Measurements from ENCODE around the gene DCUN1D2.
"Not testable (repeated sequence)": the region's sequence is repeated elsewhere in the genome, so short reads cannot be mapped to it uniquely, and the experiment has no call there.

The DCUN1D2 gene

DNA sequence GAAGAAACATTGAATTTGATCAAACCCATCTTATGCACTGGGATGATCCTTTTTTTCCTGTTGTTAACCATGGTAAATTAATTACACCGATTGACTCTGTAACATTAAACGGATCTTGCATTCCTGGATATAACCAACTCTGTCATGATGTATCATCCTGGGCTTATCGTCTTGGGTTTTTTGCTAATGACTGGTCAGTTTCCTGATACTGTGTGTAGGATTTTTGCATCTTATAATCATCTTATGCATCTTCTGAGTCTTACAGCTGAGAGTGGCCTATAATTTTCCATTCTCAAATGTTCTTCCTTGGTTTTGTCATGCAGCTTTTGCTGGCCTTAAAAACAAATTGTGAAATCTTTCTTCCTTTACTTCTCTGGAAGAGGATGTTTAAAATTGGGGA, 12.8 kb downstream of the DCUN1D2 start:
- no peaks in the 10 kb centered on the region for H3K4me1 ChIP-seq (ENCODE audit: control insufficient read depth, insufficient read depth, low read length, poor library complexity, severe bottlenecking)
- no peaks in the 10 kb centered on the region for H3K9me3 ChIP-seq (ENCODE audit: control insufficient read depth, low read length)
- no peak overlapping the region for H3K4me3 ChIP-seq (ENCODE audit: insufficient read depth, low read depth, low read length, poor library complexity, severe bottlenecking)
- no peak for DNase-seq
- H3K36me3 ChIP-seq (ENCODE audit: control insufficient read depth, insufficient read depth, low read length), result peaks cover 3% of the 10 kb centered on the region
- H3K27me3 ChIP-seq (replicated peaks; ENCODE audit: control insufficient read depth, insufficient read depth, low read length, poor library complexity, severe bottlenecking), result no peaks in the 10 kb centered on the region
- H3K27ac ChIP-seq (ENCODE audit: insufficient read depth, low read length, poor library complexity, severe bottlenecking), result no peak overlapping the region

DNA sequence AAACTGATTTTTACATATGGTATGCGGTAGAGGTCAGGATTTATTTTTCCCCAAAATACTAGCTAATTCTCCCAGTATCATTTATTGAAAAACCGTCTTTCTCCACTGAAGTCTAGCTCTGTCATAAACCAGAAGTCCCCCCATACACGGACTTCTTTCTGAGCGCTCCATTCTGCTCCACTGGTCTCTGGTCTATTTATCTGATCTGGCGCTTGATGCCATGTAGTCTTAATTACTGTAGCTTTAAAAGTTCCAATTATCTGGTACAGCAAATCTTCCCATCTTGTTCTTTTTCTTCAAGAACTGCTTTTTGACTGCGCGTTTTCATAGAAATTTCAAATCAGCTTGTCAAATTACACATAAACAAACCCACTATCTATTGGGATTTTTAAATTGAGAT, 13.7 kb downstream of the DCUN1D2 start:
- peaks cover 3% of the 10 kb centered on the region for H3K36me3 ChIP-seq (ENCODE audit: control insufficient read depth, insufficient read depth, low read length)
- H3K27me3 ChIP-seq (replicated peaks; ENCODE audit: control insufficient read depth, insufficient read depth, low read length, poor library complexity, severe bottlenecking), result no peaks in the 10 kb centered on the region
- H3K27ac ChIP-seq (ENCODE audit: insufficient read depth, low read length, poor library complexity, severe bottlenecking), result no peak overlapping the region
- no peak for DNase-seq
- H3K4me3 ChIP-seq (ENCODE audit: insufficient read depth, low read depth, low read length, poor library complexity, severe bottlenecking), result no peak overlapping the region
- H3K9me3 ChIP-seq (ENCODE audit: control insufficient read depth, low read length), result no peaks in the 10 kb centered on the region
- H3K4me1 ChIP-seq (ENCODE audit: control insufficient read depth, insufficient read depth, low read length, poor library complexity, severe bottlenecking), result no peaks in the 10 kb centered on the region

DNA sequence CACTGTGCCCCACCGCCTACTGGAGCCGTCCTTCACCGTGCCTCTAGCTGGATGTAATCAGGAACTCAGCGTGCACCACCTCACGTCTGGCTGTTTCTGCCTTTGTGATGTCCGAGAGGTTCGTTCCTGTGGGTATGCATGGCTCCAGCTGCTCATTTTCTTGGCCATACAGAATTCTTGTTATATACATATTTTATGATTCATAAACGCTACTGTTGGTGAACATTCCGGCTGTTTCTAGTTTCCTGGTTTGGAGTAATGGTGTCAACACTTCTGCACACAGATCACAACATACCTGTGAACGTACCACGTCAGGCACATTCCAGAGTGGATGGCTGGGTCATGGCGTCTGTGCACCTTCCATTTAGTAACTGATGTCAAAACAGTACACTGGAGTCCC, 14.6 kb downstream of the DCUN1D2 start:
- no peaks in the 10 kb centered on the region for H3K9me3 ChIP-seq (ENCODE audit: control insufficient read depth, low read length)
- peaks cover 3% of the 10 kb centered on the region for H3K36me3 ChIP-seq (ENCODE audit: control insufficient read depth, insufficient read depth, low read length)
- H3K27me3 ChIP-seq (replicated peaks; ENCODE audit: control insufficient read depth, insufficient read depth, low read length, poor library complexity, severe bottlenecking), result no peaks in the 10 kb centered on the region
- H3K4me1 ChIP-seq (ENCODE audit: control insufficient read depth, insufficient read depth, low read length, poor library complexity, severe bottlenecking), result no peaks in the 10 kb centered on the region
- DNase-seq, result no peak
- H3K27ac ChIP-seq (ENCODE audit: insufficient read depth, low read length, poor library complexity, severe bottlenecking), result no peak overlapping the region
- H3K4me3 ChIP-seq (ENCODE audit: insufficient read depth, low read depth, low read length, poor library complexity, severe bottlenecking), result no peak overlapping the region

DNA sequence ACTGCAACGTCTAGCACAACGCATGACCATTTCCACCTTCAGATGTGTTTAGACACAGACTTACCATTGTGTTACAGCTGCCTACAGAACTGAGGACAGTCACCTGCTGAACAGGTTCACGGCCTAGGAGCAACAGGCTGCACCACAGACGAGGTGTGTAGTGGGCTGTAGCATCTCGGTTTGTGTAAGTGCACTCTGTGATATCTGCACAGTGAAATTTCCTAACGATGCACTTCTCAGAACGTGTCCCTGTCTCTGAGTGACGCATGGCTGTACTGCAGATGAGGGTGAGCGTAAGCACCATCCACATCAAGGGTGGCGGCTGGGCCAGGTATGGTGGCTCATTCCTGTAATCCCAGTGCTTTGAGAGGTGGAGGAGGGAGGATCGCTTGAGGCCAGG, 15.2 kb downstream of the DCUN1D2 start:
- DNase-seq, result no peak
- H3K27ac ChIP-seq (ENCODE audit: insufficient read depth, low read length, poor library complexity, severe bottlenecking), result no peak overlapping the region
- H3K36me3 ChIP-seq (ENCODE audit: control insufficient read depth, insufficient read depth, low read length), result peaks cover 3% of the 10 kb centered on the region
- no peaks in the 10 kb centered on the region for H3K27me3 ChIP-seq (replicated peaks; ENCODE audit: control insufficient read depth, insufficient read depth, low read length, poor library complexity, severe bottlenecking)
- H3K9me3 ChIP-seq (ENCODE audit: control insufficient read depth, low read length), result no peaks in the 10 kb centered on the region
- H3K4me1 ChIP-seq (ENCODE audit: control insufficient read depth, insufficient read depth, low read length, poor library complexity, severe bottlenecking), result no peaks in the 10 kb centered on the region
- H3K4me3 ChIP-seq (ENCODE audit: insufficient read depth, low read depth, low read length, poor library complexity, severe bottlenecking), result no peak overlapping the region

DNA sequence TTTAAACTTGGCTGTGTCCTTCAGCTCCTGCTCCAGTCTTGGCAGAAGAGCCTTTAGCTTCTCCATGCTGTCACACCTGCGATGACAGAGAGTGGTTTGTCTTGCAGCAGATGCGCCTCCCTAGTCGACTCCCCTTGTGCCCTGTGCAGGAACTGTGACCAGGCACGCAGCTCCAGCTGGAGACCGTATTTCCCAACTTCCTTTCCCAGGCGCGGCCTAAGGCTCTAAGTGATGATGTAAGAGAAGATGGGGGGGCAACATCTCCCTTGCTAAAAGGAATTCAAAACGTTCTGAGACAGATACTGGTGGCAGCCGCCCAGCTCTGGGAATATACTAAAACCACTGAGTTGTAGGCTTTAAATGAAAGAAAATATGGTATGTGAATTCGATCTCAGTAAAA, 16.3 kb downstream of the DCUN1D2 start:
- DNase-seq, result no peak
- Histone ChIP-seq H3K36me3 (ENCODE audit: control insufficient read depth, insufficient read depth, low read length) (peaks cover 3% of the 10 kb centered on the region), H3K4me3 (ENCODE audit: insufficient read depth, low read depth, low read length, poor library complexity, severe bottlenecking) (no peak overlapping the region), H3K27ac (ENCODE audit: insufficient read depth, low read length, poor library complexity, severe bottlenecking) (no peak overlapping the region), H3K9me3 (ENCODE audit: control insufficient read depth, low read length) (no peaks in the 10 kb centered on the region), H3K4me1 (ENCODE audit: control insufficient read depth, insufficient read depth, low read length, poor library complexity, severe bottlenecking) (no peaks in the 10 kb centered on the region), H3K27me3 (replicated peaks; ENCODE audit: control insufficient read depth, insufficient read depth, low read length, poor library complexity, severe bottlenecking) (no peaks in the 10 kb centered on the region)

DNA sequence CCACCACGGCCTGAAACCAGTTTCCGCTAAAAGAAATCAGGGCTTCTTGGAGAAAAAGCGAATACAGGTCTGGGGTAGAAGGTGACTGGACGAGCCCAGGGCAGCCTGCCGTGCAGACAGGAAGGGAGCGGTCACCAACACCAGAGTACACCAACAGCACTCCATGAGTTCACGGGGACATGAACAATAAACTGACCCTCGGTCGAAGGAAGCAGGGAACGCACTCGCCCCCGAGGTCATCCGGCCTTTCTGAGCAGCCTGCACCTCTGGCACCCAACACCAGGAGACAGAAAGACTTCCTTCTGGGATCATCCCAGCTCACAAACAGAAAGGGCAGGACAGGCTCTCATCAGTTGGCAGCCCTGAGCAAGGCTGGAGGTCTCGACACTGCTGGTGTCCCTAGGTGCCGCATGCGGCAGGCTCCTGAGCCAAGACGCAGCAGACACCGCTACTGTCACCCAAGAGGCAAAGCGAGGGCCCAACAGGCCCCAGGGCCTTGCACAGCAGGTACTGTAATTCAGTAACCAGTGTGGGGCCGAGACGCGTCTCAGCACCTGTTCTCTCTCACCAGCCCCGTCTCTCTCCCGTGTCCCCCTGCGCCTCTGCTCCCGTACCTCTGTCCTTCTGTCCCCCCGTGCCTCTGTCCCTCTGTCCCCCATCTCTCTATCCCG, 18.0 kb downstream of the DCUN1D2 start:
- no peaks in the 10 kb centered on the region for H3K9me3 ChIP-seq (ENCODE audit: control insufficient read depth, low read length)
- no peak for DNase-seq
- no peaks in the 10 kb centered on the region for H3K4me1 ChIP-seq (ENCODE audit: control insufficient read depth, insufficient read depth, low read length, poor library complexity, severe bottlenecking)
- H3K27ac ChIP-seq (ENCODE audit: insufficient read depth, low read length, poor library complexity, severe bottlenecking), result no peak overlapping the region
- no peaks in the 10 kb centered on the region for H3K27me3 ChIP-seq (replicated peaks; ENCODE audit: control insufficient read depth, insufficient read depth, low read length, poor library complexity, severe bottlenecking)
- no peak overlapping the region for H3K4me3 ChIP-seq (ENCODE audit: insufficient read depth, low read depth, low read length, poor library complexity, severe bottlenecking)
- peaks cover 3% of the 10 kb centered on the region for H3K36me3 ChIP-seq (ENCODE audit: control insufficient read depth, insufficient read depth, low read length)

DNA sequence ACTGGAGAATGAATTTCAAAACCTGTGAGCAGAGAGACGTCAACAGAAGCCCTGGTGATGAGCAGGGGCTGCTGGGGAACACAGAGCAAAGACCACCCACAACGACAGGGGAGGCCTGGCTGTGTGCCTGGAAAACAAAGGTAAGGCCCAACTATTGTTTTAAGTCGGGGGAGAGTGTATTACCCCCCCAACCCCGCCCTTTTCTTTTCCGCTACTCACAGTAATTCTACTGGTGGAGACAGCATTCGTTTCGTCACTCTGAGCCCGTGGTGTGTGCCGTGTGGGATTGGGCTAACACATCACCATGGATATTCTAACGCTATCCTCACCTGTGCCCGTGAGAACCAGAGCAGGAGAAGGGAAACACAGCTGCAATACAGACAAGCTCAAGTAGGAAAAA, 18.7 kb downstream of the DCUN1D2 start:
- DNase-seq, result no peak
- no peaks in the 10 kb centered on the region for H3K4me1 ChIP-seq (ENCODE audit: control insufficient read depth, insufficient read depth, low read length, poor library complexity, severe bottlenecking)
- H3K36me3 ChIP-seq (ENCODE audit: control insufficient read depth, insufficient read depth, low read length), result peaks cover 3% of the 10 kb centered on the region
- H3K9me3 ChIP-seq (ENCODE audit: control insufficient read depth, low read length), result no peaks in the 10 kb centered on the region
- no peak overlapping the region for H3K27ac ChIP-seq (ENCODE audit: insufficient read depth, low read length, poor library complexity, severe bottlenecking)
- no peaks in the 10 kb centered on the region for H3K27me3 ChIP-seq (replicated peaks; ENCODE audit: control insufficient read depth, insufficient read depth, low read length, poor library complexity, severe bottlenecking)
- no peak overlapping the region for H3K4me3 ChIP-seq (ENCODE audit: insufficient read depth, low read depth, low read length, poor library complexity, severe bottlenecking)

DNA sequence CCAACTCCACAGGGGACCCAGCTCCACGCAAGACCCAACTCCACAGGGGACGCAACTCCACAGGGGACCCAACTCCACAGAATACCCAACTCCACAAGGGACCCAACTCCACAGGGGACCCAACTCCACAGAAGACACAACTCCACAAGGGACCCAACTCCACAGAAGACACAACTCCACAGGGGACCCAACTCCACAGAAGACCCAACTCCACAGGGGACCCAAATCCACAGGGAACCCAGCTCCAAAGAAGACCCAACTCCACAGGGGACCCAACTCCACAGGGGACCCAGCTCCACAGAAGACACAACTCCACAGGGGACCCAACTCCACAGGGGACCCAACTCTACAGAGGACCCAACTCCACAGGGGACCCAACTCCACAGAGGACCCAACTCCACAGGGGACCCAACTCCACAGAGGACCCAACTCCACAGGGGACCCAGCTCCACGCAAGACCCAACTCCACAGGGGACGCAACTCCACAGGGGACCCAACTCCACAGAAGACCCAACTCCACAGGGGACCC, 19.8 kb downstream of the DCUN1D2 start:
- H3K27me3 ChIP-seq (replicated peaks; ENCODE audit: control insufficient read depth, insufficient read depth, low read length, poor library complexity, severe bottlenecking); DNase-seq; H3K9me3 ChIP-seq (ENCODE audit: control insufficient read depth, low read length); H3K27ac ChIP-seq (ENCODE audit: insufficient read depth, low read length, poor library complexity, severe bottlenecking); H3K36me3 ChIP-seq (ENCODE audit: control insufficient read depth, insufficient read depth, low read length); H3K4me3 ChIP-seq (ENCODE audit: insufficient read depth, low read depth, low read length, poor library complexity, severe bottlenecking); H3K4me1 ChIP-seq (ENCODE audit: control insufficient read depth, insufficient read depth, low read length, poor library complexity, severe bottlenecking): not testable (repeated sequence)

DNA sequence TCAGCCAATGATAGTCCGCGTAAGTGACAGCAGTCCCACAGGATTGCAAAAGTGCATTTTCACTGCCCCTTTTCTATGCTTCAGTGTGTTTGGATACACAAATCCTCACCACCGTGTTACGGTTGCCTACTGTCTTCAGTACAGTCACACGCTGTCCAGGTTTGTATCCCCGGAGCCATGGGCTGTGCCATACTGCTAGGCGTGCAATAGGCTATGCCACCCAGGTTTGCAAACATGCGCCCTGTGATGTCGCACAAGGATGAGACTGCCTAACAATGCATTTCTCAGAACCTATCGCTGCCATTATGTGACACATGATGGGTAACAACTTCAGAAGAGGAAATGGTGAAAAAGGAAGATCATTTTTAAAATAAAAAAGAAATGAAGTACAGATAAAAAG, 20.4 kb downstream of the DCUN1D2 start:
- no peak overlapping the region for H3K4me3 ChIP-seq (ENCODE audit: insufficient read depth, low read depth, low read length, poor library complexity, severe bottlenecking)
- H3K36me3 ChIP-seq (ENCODE audit: control insufficient read depth, insufficient read depth, low read length), result peaks cover 3% of the 10 kb centered on the region
- DNase-seq, result no peak
- H3K9me3 ChIP-seq (ENCODE audit: control insufficient read depth, low read length), result no peaks in the 10 kb centered on the region
- H3K27ac ChIP-seq (ENCODE audit: insufficient read depth, low read length, poor library complexity, severe bottlenecking), result no peak overlapping the region
- H3K27me3 ChIP-seq (replicated peaks; ENCODE audit: control insufficient read depth, insufficient read depth, low read length, poor library complexity, severe bottlenecking), result no peaks in the 10 kb centered on the region
- no peaks in the 10 kb centered on the region for H3K4me1 ChIP-seq (ENCODE audit: control insufficient read depth, insufficient read depth, low read length, poor library complexity, severe bottlenecking)

DNA sequence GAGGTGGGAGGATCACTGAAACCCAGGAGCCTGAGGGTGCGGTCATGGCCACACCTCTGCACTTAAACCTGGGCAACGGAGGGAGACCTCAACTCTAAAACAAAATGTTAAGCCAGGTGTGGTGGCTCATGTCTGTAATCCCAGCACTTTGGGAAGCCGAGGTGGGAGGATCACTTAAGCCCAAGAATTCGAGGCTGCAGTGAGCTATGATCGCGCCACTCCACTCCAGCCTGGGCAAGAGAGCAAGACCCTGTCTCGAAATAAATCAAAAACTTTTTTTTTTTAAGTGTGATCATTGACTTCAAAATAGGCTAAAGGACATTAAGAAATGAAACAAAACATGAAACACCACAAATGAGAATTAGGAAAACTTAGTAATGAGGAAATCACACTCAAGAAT, 20.9 kb downstream of the DCUN1D2 start:
- Histone ChIP-seq H3K27me3 (replicated peaks; ENCODE audit: control insufficient read depth, insufficient read depth, low read length, poor library complexity, severe bottlenecking) (no peaks in the 10 kb centered on the region), H3K36me3 (ENCODE audit: control insufficient read depth, insufficient read depth, low read length) (peaks cover under 1% of the 10 kb centered on the region), H3K9me3 (ENCODE audit: control insufficient read depth, low read length) (no peaks in the 10 kb centered on the region), H3K27ac (ENCODE audit: insufficient read depth, low read length, poor library complexity, severe bottlenecking) (no peak overlapping the region), H3K4me3 (ENCODE audit: insufficient read depth, low read depth, low read length, poor library complexity, severe bottlenecking) (no peak overlapping the region), H3K4me1 (ENCODE audit: control insufficient read depth, insufficient read depth, low read length, poor library complexity, severe bottlenecking) (no peaks in the 10 kb centered on the region)
- DNase-seq, result no peak
